Frontal cortex (tissue), 4 donors: ENCODE data around the gene OR2A2. TPM values are rescaled to one million over a fixed set of nuclear protein-coding genes. Genes with fewer than 3 reads are reported as not detected.
"Not testable (repeated sequence)": the region's sequence is repeated elsewhere in the genome, so short reads cannot be mapped to it uniquely, and the experiment has no call there.

ENCODE experiments used
- DNase-seq, 2 donors: peaks; one replicate each; pipeline ENCODE4 v3.0.0; 2012; ENCODE audit warnings: low spot score in 2 of 2
- FAIRE-seq: peaks from 2 replicates; lab custom pipeline; 2012; peaks lifted over from hg19 to GRCh38; lab: Jason Lieb, UNC
- total RNA-seq: library from RNA; depleted of rRNA; stranded (reverse); fragments of >200 nt; gene quantifications from one replicate; pipeline ENCODE4 v1.2.3, GENCODE V29; 2014
- donor health status: control.
- donor health status: control.
- donor health status: control.

Gene OR2A2
- total RNA-seq, result not detected

- FAIRE-seq, result no peak
- DNase-seq, result no peak
Observed at GRCh38 chr7:144109283-144109682, at the start of gene OR2A2. Gene OR2A2 (plus strand): TSS chr7:144109583. CDS start chr7:144109583, 0 bp downstream.

- DNase-seq, result no peak
- FAIRE-seq, result no peak
Observed at GRCh38 chr7:144063710-144064109, 45.7 kb upstream of the OR2A2 start.

- no peak for FAIRE-seq
- DNase-seq, result no peak
Observed at GRCh38 chr7:144069511-144069910, 39.9 kb upstream of the OR2A2 start, which contains the start of gene OR2A25. Gene OR2A25 (plus strand): TSS chr7:144069811. CDS start chr7:144074220, 4,409 bp downstream.

GRCh38 chr7:144069953-144070352 lies 39.4 kb upstream of the OR2A2 start:
- DNase-seq (no peak), FAIRE-seq (no peak)

GRCh38 chr7:144074374-144074773 lies 35.0 kb upstream of the OR2A2 start:
- DNase-seq (no peak), FAIRE-seq (no peak)

GRCh38 chr7:144085978-144086377 lies 23.4 kb upstream of the OR2A2 start, which contains the start of gene OR2A12:
Gene OR2A12 (plus strand): TSS chr7:144086278. CDS start chr7:144095108, 8,830 bp downstream.
- no peak for DNase-seq
- FAIRE-seq, result no peak

- FAIRE-seq, result no peak
- DNase-seq, result no peak
Observed at GRCh38 chr7:144086730-144087129, 22.7 kb upstream of the OR2A2 start.

- FAIRE-seq, result no peak
- no peak for DNase-seq
Observed at GRCh38 chr7:144087230-144087629, 22.2 kb upstream of the OR2A2 start.

- FAIRE-seq, result no peak
- no peak for DNase-seq
Observed at GRCh38 chr7:144090667-144091066, 18.7 kb upstream of the OR2A2 start.

GRCh38 chr7:144098776-144099175 lies 10.6 kb upstream of the OR2A2 start:
- FAIRE-seq, result no peak
- no peak for DNase-seq

GRCh38 chr7:144100607-144101006 lies 8.8 kb upstream of the OR2A2 start:
- FAIRE-seq, result no peak

GRCh38 chr7:144102041-144102440 lies 7.3 kb upstream of the OR2A2 start:
- FAIRE-seq, result no peak

More at GRCh38 chr7:144100607-144101006, 8.8 kb upstream of the OR2A2 start:
- DNase-seq, result no peak

GRCh38 chr7:144105211-144105610 lies 4.2 kb upstream of the OR2A2 start:
- no peak for DNase-seq

More at GRCh38 chr7:144102041-144102440, 7.3 kb upstream of the OR2A2 start:
- no peak for DNase-seq

GRCh38 chr7:144110272-144110671 lies 889 bp downstream of the OR2A2 start:
- DNase-seq (no peak), FAIRE-seq (no peak)

More at GRCh38 chr7:144105211-144105610, 4.2 kb upstream of the OR2A2 start:
- no peak for FAIRE-seq

- no peak for DNase-seq
- no peak for FAIRE-seq
Observed at GRCh38 chr7:144113651-144114050, 4.3 kb downstream of the OR2A2 start.

GRCh38 chr7:144118341-144118740 lies 9.0 kb downstream of the OR2A2 start:
- no peak for FAIRE-seq

GRCh38 chr7:144122876-144123275 lies 13.5 kb downstream of the OR2A2 start, which contains the start of gene OR2A14:
Gene OR2A14 (plus strand): TSS chr7:144123176. CDS start chr7:144129113, 5,937 bp downstream.
- no peak for FAIRE-seq
- DNase-seq, result no peak

More at GRCh38 chr7:144118341-144118740, 9.0 kb downstream of the OR2A2 start:
- DNase-seq, result no peak

GRCh38 chr7:144127714-144128334 lies 18.4 kb downstream of the OR2A2 start:
- FAIRE-seq (no peak), DNase-seq (peak; percentile 4 to 29)

GRCh38 chr7:144129601-144130000 lies 20.2 kb downstream of the OR2A2 start:
- not testable (repeated sequence) for DNase-seq, FAIRE-seq

GRCh38 chr7:144130730-144131129 lies 21.3 kb downstream of the OR2A2 start:
- DNase-seq, result no peak
- FAIRE-seq, result no peak

GRCh38 chr7:144132262-144132661 lies 22.9 kb downstream of the OR2A2 start:
- DNase-seq (no peak), FAIRE-seq (no peak)

- DNase-seq, result no peak
Observed at GRCh38 chr7:144133307-144133706, 23.9 kb downstream of the OR2A2 start.

More at GRCh38 chr7:144133307-144133706, 23.9 kb downstream of the OR2A2 start:
- FAIRE-seq, result no peak
